Heart left ventricle (tissue), 13 donors: ENCODE results near the gene TRIM52.

ENCODE experiments used
- POLR2A ChIP-seq, 2 donors: fragments of 450-650 bp; IDR thresholded peaks; one replicate each; pipeline ENCODE4 v1.6.1; 2017; ENCODE audit warnings: antibody characterized with exemption in 2 of 2, mild to moderate bottlenecking in 2 of 2, moderate library complexity in 2 of 2
- TF ChIP-seq, protein P1 (sequence below), 12 donors: fragments of 200-600 bp; sonication (generic) in 4 of 12; IDR thresholded peaks; one replicate each; pipeline versions ENCODE4 v1.5.0 to v1.8.0; 2018 to 2022; ENCODE audit warnings: antibody characterized with exemption in 12 of 12, mild to moderate bottlenecking in 5 of 12
- donor health status: ischemic (EF 13 %, LVEDD 7.1; RV severe dilation, severe dysfunction).
- donor health status: DM: no; HTN: yes; CAD: no.
- donor health status: DM: no; HTN: no; CAD: no.
- donor health status: ischemic (EF 25% LVEDD 6.9; RV normal size, moderate dysfunction).
- donor health status: ischemic (EF 25% LVEDD 5.7; RV mildly dilated, moderate dysfunction).
- donor health status: ischemic (EF 35%, LVEDD 5.7; RV mildly dilated, moderate dysfunction).
- donor health status: nonischemic (EF 11% LVEDD 7.7; RV severe dilation, severe dysfunction).
- donor health status: DM: yes; HTN: yes; CAD: no.
- donor health status: PGD.
- donor health status: ischemic (EF 29% LVEDD 5.4; RV normal size, mild dysfunction).
- donor health status: nonischemic (EF 23%, LVEDD 6.1; RV moderate dilation, normal function).

DNA sequence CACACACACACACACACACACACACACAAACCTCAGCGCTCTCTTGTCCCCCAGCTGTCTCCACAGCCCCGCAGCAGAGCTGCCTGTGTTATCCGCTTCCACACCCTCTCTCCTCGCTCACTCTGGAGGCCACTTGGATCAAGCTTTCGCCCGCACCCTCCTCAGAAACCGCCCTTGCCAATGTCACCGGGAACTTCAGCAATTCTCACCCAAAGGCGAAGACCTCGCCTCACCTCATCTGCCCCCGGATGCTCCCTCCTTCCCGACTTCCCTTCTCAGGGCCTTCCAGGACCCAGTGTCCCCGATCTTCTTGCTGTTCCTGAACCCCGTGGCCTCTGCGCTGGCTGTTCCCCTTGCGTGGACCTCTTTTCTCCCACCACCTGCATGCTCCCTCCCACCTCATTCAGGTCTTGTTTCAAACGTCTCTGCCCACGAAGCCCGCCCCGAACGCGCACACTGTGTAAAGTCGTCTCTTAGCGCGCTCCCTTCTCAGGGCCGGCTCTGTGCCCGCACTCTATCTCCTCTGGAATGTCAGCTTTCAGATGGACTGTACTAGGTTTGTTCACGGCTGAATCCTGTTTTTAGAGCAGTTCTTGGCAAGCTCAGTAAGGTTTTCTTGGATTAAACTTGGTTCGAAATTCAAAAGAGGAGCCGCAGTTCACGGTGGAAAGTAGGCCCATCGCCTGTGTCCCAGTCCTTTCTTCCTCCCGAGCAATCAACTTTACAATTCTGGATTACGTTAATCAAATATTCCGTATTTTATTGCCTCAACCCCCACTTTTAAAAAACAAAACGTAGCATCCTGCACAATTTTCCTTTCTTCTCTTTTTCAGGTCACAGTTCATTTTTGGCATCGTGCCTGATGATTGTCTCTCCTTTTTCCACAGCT lies 54.9 kb downstream of the TRIM52 start:
- no peak for TF ChIP-seq POLR2A (IDR thresholded peaks at IDR 0.05)
- TF ChIP-seq, protein P1, sequence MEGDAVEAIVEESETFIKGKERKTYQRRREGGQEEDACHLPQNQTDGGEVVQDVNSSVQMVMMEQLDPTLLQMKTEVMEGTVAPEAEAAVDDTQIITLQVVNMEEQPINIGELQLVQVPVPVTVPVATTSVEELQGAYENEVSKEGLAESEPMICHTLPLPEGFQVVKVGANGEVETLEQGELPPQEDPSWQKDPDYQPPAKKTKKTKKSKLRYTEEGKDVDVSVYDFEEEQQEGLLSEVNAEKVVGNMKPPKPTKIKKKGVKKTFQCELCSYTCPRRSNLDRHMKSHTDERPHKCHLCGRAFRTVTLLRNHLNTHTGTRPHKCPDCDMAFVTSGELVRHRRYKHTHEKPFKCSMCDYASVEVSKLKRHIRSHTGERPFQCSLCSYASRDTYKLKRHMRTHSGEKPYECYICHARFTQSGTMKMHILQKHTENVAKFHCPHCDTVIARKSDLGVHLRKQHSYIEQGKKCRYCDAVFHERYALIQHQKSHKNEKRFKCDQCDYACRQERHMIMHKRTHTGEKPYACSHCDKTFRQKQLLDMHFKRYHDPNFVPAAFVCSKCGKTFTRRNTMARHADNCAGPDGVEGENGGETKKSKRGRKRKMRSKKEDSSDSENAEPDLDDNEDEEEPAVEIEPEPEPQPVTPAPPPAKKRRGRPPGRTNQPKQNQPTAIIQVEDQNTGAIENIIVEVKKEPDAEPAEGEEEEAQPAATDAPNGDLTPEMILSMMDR (IDR thresholded peaks at IDR 0.05) = no peak
